HG03108 (cell line): Measurements from ENCODE around the gene KNCN.

Source experiments
- ATAC-seq: cut with Tn5 transposase; IDR thresholded peaks from one replicate; pipeline ENCODE4 v1.9.1; 2021; ENCODE audit warnings: moderate library complexity; ENCODE audit not compliant: unreplicated experiment

KNCN gene

GRCh38 chr1:46551597-46552095 lies at the start of gene KNCN:
KNCN (minus strand) TSS chr1:46551647; CDS start chr1:46551215, 432 bp downstream.
- ATAC-seq = no peak

GRCh38 chr1:46599059-46599970 lies 47.9 kb upstream of the KNCN start:
- no peak for ATAC-seq

- ATAC-seq = no peak
Observed at GRCh38 chr1:46596846-46597245, 45.4 kb upstream of the KNCN start.

GRCh38 chr1:46596036-46596435 lies 44.6 kb upstream of the KNCN start:
- ATAC-seq = no peak

- ATAC-seq = no peak
Observed at GRCh38 chr1:46595127-46595526, 43.7 kb upstream of the KNCN start.

GRCh38 chr1:46594063-46594462 lies 42.6 kb upstream of the KNCN start:
- no peak for ATAC-seq

- no peak for ATAC-seq
Observed at GRCh38 chr1:46592823-46593222, 41.4 kb upstream of the KNCN start.

- ATAC-seq = no peak
Observed at GRCh38 chr1:46589529-46589928, 38.1 kb upstream of the KNCN start.

GRCh38 chr1:46587069-46587468 lies 35.6 kb upstream of the KNCN start:
- no peak for ATAC-seq

- ATAC-seq = no peak
Observed at GRCh38 chr1:46585312-46585938, 34.0 kb upstream of the KNCN start.

GRCh38 chr1:46583494-46583893 lies 32.0 kb upstream of the KNCN start:
- ATAC-seq = no peak

GRCh38 chr1:46582972-46583371 lies 31.5 kb upstream of the KNCN start:
- no peak for ATAC-seq

- no peak for ATAC-seq
Observed at GRCh38 chr1:46581681-46582455, 30.4 kb upstream of the KNCN start.

- ATAC-seq = no peak
Observed at GRCh38 chr1:46580140-46580903, 28.9 kb upstream of the KNCN start.

- ATAC-seq = no peak
Observed at GRCh38 chr1:46577671-46578070, 26.2 kb upstream of the KNCN start.

- ATAC-seq = no peak
Observed at GRCh38 chr1:46576596-46576995, 25.1 kb upstream of the KNCN start.

- no peak for ATAC-seq
Observed at GRCh38 chr1:46575778-46576177, 24.3 kb upstream of the KNCN start.

GRCh38 chr1:46575300-46575699 lies 23.9 kb upstream of the KNCN start:
- ATAC-seq = no peak

GRCh38 chr1:46571691-46572225 lies 20.3 kb upstream of the KNCN start:
- ATAC-seq = no peak
